Measurements from ENCODE around the gene COX6A2. TPM values are rescaled to one million over a fixed set of nuclear protein-coding genes. Genes with fewer than 3 reads are reported as not detected.

COX6A2 gene
- polyA plus RNA-seq, 1 of the 3 experiments (the other 2 are of a cell fraction) = not detected

GRCh38 chr16:31436221-31437045, 8.3 kb upstream of the COX6A2 start:
- POLR2A ChIA-PET = no interaction called here

More at GRCh38 chr16:31436221-31437045, 8.3 kb upstream of the COX6A2 start:
- Histone ChIP-seq H3K36me3 (replicated peaks in 1 of 2; ENCODE audit: control insufficient read depth in 1 of 2, insufficient read depth in 2 of 2, low read length in 1 of 2) (no peaks in the 10 kb centered on the region), H3K4me1 (ENCODE audit: control insufficient read depth in 1 of 2, insufficient read depth in 2 of 2, low read depth in 1 of 2, low read length in 1 of 2) (peaks cover 0 to 2% of the 10 kb centered on the region in 2 experiments; a peak in 1 of 4 replicates), H3K4me3 (ENCODE audit: low read depth in 2 of 2, low read length in 1 of 2) (no peak overlapping the region), H3K4me2 (no peak overlapping the region), H2AFZ (ENCODE audit: low read depth) (no peak overlapping the region), H3K27me3 (ENCODE audit: insufficient read depth) (no peaks in the 10 kb centered on the region), H3K9ac (no peak overlapping the region), H4K20me1 (ENCODE audit: insufficient read depth) (no peaks in the 10 kb centered on the region), H3K9me2 (no peaks in the 10 kb centered on the region), H3K27ac (ENCODE audit: low read depth in 2 of 2, low read length in 1 of 2) (no peak overlapping the region), H3K9me3 (no peaks in the 10 kb centered on the region), H3F3A (replicated peaks; ENCODE audit: insufficient read depth) (peaks cover 21% of the 10 kb centered on the region), H3K79me2 (ENCODE audit: insufficient read depth) (no peaks in the 10 kb centered on the region)
- CTCF ChIA-PET = interaction anchor here (0.6 to 1.2 kb wide), 2 partner anchors 54 to 216 kb away, joined by 3 to 5 read pairs; no protein-coding TSS in a partner anchor
- no peak for DNase-seq
- TF ChIP-seq RFX5 (IDR thresholded peaks at IDR 0.05; ENCODE audit: low read length) (no peak), GATA2 (CRISPR knock-in tag; IDR thresholded peaks at IDR 0.05) (no peak), JUND (IDR thresholded peaks at IDR 0.05) (no peak), FOXJ3 (CRISPR knock-in tag; IDR thresholded peaks at IDR 0.05) (no peak), CHD2 (IDR thresholded peaks at IDR 0.05; ENCODE audit: low read length, partially characterized antibody) (no peak), ZBTB33 (IDR thresholded peaks at IDR 0.05; ENCODE audit: borderline replicate concordance, low read depth) (no peak), RAD21 (IDR thresholded peaks at IDR 0.05; ENCODE audit: low read length) (no peak), MEF2A (IDR thresholded peaks at IDR 0.05; ENCODE audit: borderline replicate concordance, low read depth) (no peak), RXRA (IDR thresholded peaks at IDR 0.05; ENCODE audit: borderline replicate concordance, low read depth) (no peak), SIN3A (IDR thresholded peaks at IDR 0.05; ENCODE audit: borderline replicate concordance, low read depth, low read length) (no peak), EP300 (IDR thresholded peaks at IDR 0.05; ENCODE audit: borderline replicate concordance in 1 of 2, low read depth in 1 of 2, low read length in 1 of 2) (no peak), NFIC (IDR thresholded peaks at IDR 0.05; ENCODE audit: borderline replicate concordance) (no peak), USF2 (IDR thresholded peaks at IDR 0.05; ENCODE audit: borderline replicate concordance, low read depth, low read length) (no peak), MXI1 (IDR thresholded peaks at IDR 0.05; ENCODE audit: low read depth, low read length) (no peak), TCF12 (IDR thresholded peaks at IDR 0.05) (no peak), USF1 (IDR thresholded peaks at IDR 0.05; ENCODE audit: borderline replicate concordance, low read depth) (no peak)
- 85% methylated on average over 19 of the region's 44 CpGs for WGBS (ENCODE audit: low lambda C conversion rate)
